Activated CD4-positive, alpha-beta memory T cell treated with anti-CD3 and anti-CD28 coated beads, Interleukin-2, amount 10 ng/mL, durations not matched to agents 7 days and 5 days (primary cell): ENCODE data around the gene CNNM3. TPM values are rescaled to one million over a fixed set of nuclear protein-coding genes. Genes with fewer than 3 reads are reported as not detected.

ENCODE experiments used
- CTCF ChIA-PET: fragments of 350-600 bp; sonication (Branson Sonifier 250); formaldehyde crosslinking; loops from one replicate; lab custom pipeline; 2021; ENCODE audit warnings: antibody characterized with exemption, inconsistent platforms; lab: Charles Lee
- POLR2A ChIA-PET: fragments of 350-600 bp; sonication (Branson Sonifier 250); formaldehyde crosslinking; loops from one replicate; lab custom pipeline; 2021; ENCODE audit warnings: antibody characterized with exemption; lab: Charles Lee
- DNase-seq: peaks from one replicate; pipeline ENCODE4 v3.0.0-alpha.2; 2020
- H3K27ac Mint-ChIP-seq: one replicate; pipeline ENCODE4 v1.8.0; 2021; ENCODE audit warnings: mild to moderate bottlenecking, mixed read lengths
- H3K27me3 Mint-ChIP-seq: one replicate; pipeline ENCODE4 v1.8.0; 2021; ENCODE audit warnings: mixed read lengths
- H3K36me3 Mint-ChIP-seq: one replicate; pipeline ENCODE4 v1.8.0; 2021; ENCODE audit warnings: low read depth, mixed read lengths
- H3K4me1 Mint-ChIP-seq: one replicate; pipeline ENCODE4 v1.8.0; 2021; ENCODE audit warnings: mixed read lengths
- H3K4me3 Mint-ChIP-seq: one replicate; pipeline ENCODE4 v1.8.0; 2021; ENCODE audit warnings: mild to moderate bottlenecking, mixed read lengths
- H3K9me3 Mint-ChIP-seq: one replicate; pipeline ENCODE4 v1.8.0; 2021; ENCODE audit warnings: mixed read lengths
- total RNA-seq, 2 experiments: library from RNA; stranded (reverse); gene quantifications; one replicate each; pipeline ENCODE4 v1.2.3, GENCODE V29; 2021

The CNNM3 gene
- total RNA-seq, 2 experiments from 2014 or later, result 26.6 to 28.5 TPM

GRCh38 chr2:96872591-96873349, 56.7 kb downstream of the CNNM3 start:
- Mint-ChIP-seq H3K27me3 (peaks cover 15% of the 10 kb centered on the region), H3K9me3 (no peaks in the 10 kb centered on the region), H3K27ac (no peak overlapping the region), H3K4me1 (peaks cover 24% of the 10 kb centered on the region), H3K36me3 (peaks cover under 1% of the 10 kb centered on the region), H3K4me3 (no peak overlapping the region)
- DNase-seq, result no peak
- CTCF ChIA-PET, result interaction anchor here (0.7 to 2.5 kb wide), 3 partner anchors 57 to 78 kb away, joined by 3 to 8 read pairs (median 3); partner anchors contain the start of gene CNNM3
- POLR2A ChIA-PET, result interaction anchor here (1.5 kb wide), 1 partner anchor 40 kb away, joined by 6 read pairs; no protein-coding TSS in a partner anchor

DNA sequence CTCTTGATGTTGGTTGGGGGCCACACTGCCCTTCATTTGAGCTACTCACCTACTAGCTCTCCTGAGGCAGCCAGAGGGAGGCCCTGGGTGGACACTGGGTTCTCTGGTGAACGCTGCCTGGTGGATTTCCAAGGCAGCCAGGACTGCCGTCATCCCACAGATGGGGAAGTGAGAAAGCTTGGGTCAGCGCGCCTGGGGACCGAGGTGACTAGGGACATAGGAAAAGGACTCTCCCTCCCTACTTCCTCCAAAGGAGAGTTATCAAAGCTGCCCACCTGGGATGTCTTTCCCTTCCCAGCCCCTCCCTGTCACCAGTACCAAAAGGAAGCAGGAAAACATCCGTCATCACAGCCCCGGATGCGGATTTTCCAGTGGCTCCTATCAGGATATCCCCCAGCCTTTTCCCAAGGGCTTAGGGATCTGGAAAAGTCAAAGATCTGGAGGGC, 57.6 kb downstream of the CNNM3 start:
- Mint-ChIP-seq H3K27ac (no peak overlapping the region), H3K9me3 (no peaks in the 10 kb centered on the region)
- POLR2A ChIA-PET, result interaction anchor here (2.1 kb wide), 1 partner anchor 16 kb away, joined by 9 read pairs; the partner anchor contains the start of gene ANKRD39

DNA sequence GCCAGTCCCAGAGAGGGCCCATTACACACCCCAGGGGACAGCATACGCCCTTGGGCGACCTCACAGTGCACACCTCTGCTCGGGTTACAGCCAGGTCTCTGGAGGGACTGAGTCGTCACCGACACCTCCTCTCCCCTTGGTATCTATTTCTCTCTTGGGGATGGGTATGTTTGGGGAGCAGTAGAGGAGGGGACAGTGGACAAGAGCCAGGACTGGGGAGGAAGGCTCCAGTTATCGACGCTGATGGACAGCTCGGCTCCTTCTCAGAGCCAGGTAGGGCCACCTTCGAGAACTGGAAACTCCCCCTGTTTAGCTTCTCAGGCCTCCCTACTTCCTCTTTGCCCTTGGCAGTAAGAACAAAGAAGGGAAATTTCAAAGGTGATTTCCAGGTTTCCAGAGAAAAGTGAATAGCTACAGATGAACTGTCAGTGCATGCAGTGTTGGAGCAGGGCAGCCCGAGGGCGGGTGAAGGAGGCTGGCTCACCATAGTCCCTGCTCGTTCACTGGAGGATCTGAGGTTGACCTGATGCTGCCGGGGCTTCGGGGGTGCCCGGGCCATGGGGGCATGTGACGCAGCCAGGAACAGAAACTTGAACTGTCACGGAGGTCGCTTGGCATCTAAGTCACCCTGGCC, 58.2 kb downstream of the CNNM3 start:
- peaks cover 20% of the 10 kb centered on the region for H3K4me1 Mint-ChIP-seq
- no peak overlapping the region for H3K4me3 Mint-ChIP-seq
- ChIA-PET CTCF (interaction anchor here (1.4 kb wide), 1 partner anchor 16 kb away, joined by 5 read pairs; the partner anchor contains the start of gene ANKRD39), POLR2A (interaction anchor here (2.1 kb wide), 1 partner anchor 16 kb away, joined by 9 read pairs; the partner anchor contains the start of gene ANKRD39)
- no peak overlapping the region for H3K27ac Mint-ChIP-seq
- DNase-seq, result no peak
- no peaks in the 10 kb centered on the region for H3K36me3 Mint-ChIP-seq
- no peaks in the 10 kb centered on the region for H3K9me3 Mint-ChIP-seq
- H3K27me3 Mint-ChIP-seq, result peaks cover 15% of the 10 kb centered on the region

More for the DNA sequence above, 57.6 kb downstream of the CNNM3 start:
- Mint-ChIP-seq H3K4me3 (no peak overlapping the region), H3K4me1 (peaks cover 20% of the 10 kb centered on the region), H3K36me3 (no peaks in the 10 kb centered on the region), H3K27me3 (peaks cover 15% of the 10 kb centered on the region)
- DNase-seq, result no peak
- CTCF ChIA-PET, result interaction anchor here (1.0 kb wide), 1 partner anchor 77 kb away, joined by 3 read pairs; no protein-coding TSS in a partner anchor

DNA sequence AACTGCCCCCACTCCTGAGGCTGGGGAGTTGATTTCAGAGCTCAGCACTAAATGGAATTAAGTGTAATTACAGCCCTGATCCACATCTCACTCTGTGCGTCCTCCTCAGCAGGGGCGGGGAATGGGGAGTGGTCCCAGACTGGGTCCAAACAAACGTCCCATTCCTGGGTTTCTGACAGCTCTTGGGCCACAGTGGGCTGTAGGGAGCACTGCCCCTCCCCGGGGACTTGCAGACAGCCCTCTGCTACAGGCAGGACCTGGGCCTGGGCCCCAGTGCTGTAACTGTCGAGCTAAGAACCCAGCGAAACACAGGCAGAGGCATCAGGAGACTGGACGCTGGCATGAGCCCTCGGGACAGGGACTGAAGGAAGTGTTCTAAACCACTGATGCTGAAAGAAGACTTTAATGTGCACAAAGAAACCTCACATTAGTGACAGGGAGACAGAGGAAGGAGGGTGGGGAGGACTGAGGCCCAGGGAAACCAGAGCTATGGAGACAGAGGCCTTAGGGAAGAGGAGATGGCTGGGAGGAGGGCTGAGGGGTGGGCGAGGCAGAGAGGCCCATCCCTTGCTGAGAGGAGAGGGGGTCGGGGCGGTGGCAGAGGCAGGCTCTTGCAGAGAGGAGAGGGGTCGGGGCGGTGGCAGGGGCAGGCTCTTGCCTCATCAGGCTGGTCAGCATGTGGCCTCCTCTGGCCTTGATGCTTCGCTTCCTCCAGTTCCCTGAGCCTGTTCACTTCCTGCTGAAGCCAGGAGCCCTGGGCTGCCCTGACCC, 59.6 kb downstream of the CNNM3 start:
- Mint-ChIP-seq H3K27me3 (peaks cover 12% of the 10 kb centered on the region), H3K4me3 (no peak overlapping the region), H3K36me3 (no peaks in the 10 kb centered on the region), H3K27ac (no peak overlapping the region), H3K4me1 (peaks cover 15% of the 10 kb centered on the region), H3K9me3 (no peaks in the 10 kb centered on the region)
- ChIA-PET CTCF (interaction anchor here (0.6 to 1.4 kb wide), 2 partner anchors 12 to 18 kb away, joined by 4 to 5 read pairs; partner anchors contain the start of gene ANKRD39), POLR2A (interaction anchor here (2.1 kb wide), 1 partner anchor 18 kb away, joined by 9 read pairs; the partner anchor contains the start of gene ANKRD39)
- DNase-seq, result no peak

DNA sequence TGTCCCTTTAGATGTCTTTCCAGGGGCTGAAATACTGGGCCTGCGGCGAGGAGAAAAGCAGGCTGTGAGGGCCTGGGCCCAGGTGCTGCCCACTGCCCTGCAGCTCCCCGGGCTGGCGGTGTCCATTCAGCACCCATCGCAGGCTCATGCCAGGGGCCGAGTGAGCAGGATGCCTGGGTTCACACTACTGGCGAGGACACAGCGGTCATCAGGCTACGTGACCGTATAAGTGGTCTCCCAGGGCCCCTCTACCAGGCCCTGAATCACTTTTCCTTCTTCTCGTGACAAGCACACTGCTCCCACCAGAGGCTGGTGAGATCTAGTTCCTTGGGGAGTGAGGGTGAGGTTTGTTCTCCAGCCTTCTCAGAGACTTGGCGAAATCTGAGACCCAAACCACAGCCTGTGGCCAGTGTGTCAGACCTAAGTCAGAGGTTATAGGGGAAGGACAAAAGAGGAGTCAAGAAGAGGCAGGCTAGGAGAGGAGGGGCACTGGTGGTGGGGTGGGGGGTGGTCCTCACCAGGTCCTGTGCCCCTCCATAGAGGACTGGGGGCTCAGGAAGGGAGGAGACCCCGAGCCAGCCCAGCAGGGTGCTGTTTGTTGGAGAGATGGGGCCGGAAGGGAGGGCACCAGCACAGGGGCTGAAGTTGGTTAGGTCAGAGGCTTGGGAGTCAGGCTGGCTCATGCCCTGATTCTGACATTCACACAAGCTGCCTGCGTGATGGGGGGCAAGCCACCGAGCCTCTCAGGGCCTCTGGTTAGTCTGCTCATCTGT, 60.4 kb downstream of the CNNM3 start:
- Mint-ChIP-seq H3K4me3 (no peak overlapping the region), H3K36me3 (no peaks in the 10 kb centered on the region), H3K9me3 (no peaks in the 10 kb centered on the region), H3K27me3 (peaks cover 4% of the 10 kb centered on the region), H3K27ac (no peak overlapping the region), H3K4me1 (peaks cover 8% of the 10 kb centered on the region)
- POLR2A ChIA-PET, result no interaction called here
- no peak for DNase-seq
- CTCF ChIA-PET, result interaction anchor here (0.7 kb wide), 2 partner anchors 7 to 37 kb away, joined by 4 to 5 read pairs; no protein-coding TSS in a partner anchor

GRCh38 chr2:96877042-96877451, 61.0 kb downstream of the CNNM3 start:
- peaks cover 8% of the 10 kb centered on the region for H3K4me1 Mint-ChIP-seq
- H3K27ac Mint-ChIP-seq, result no peak overlapping the region
- peaks cover 4% of the 10 kb centered on the region for H3K27me3 Mint-ChIP-seq
- ChIA-PET CTCF (interaction anchor here (0.7 kb wide), 2 partner anchors 8 to 38 kb away, joined by 4 to 5 read pairs; no protein-coding TSS in a partner anchor), POLR2A (interaction anchor here (1.6 kb wide), 1 partner anchor 14 kb away, joined by 3 read pairs; no protein-coding TSS in a partner anchor)
- no peak for DNase-seq
- no peaks in the 10 kb centered on the region for H3K36me3 Mint-ChIP-seq
- H3K4me3 Mint-ChIP-seq, result no peak overlapping the region
- no peaks in the 10 kb centered on the region for H3K9me3 Mint-ChIP-seq

DNA sequence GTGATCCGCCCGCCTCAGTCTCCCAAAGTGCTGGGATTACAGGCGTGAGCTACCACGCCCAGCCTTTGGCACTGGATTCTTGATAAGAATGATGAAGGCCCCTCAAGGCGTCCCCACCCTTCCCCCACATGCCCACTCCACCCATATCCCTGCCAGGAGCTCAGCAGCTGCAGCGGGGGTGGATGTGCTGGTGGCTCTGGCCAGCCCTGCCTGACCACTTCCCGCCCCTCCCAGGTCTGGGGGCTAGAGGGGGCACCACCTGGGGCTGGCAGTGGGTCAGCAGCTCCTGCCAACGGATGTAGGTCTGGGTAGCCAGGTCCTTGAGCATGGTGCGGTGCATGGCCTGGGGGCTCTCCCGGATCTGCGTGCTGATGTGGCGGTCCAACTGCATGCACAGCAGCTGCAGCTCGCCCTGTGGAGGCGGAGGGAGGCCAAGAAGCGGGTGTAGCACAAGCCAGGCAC, 61.6 kb downstream of the CNNM3 start:
- ChIA-PET CTCF (no interaction called here), POLR2A (interaction anchor here (0.7 to 1.6 kb wide), 2 partner anchors 14 to 36 kb away, joined by 3 read pairs; no protein-coding TSS in a partner anchor)
- H3K4me3 Mint-ChIP-seq, result no peak overlapping the region
- no peaks in the 10 kb centered on the region for H3K36me3 Mint-ChIP-seq
- DNase-seq, result no peak
- no peak overlapping the region for H3K27ac Mint-ChIP-seq
- no peaks in the 10 kb centered on the region for H3K9me3 Mint-ChIP-seq
- peaks cover 8% of the 10 kb centered on the region for H3K4me1 Mint-ChIP-seq
- peaks cover 4% of the 10 kb centered on the region for H3K27me3 Mint-ChIP-seq

- peaks cover 8% of the 10 kb centered on the region for H3K4me1 Mint-ChIP-seq
Measured at GRCh38 chr2:96878171-96878570, 62.1 kb downstream of the CNNM3 start.

DNA sequence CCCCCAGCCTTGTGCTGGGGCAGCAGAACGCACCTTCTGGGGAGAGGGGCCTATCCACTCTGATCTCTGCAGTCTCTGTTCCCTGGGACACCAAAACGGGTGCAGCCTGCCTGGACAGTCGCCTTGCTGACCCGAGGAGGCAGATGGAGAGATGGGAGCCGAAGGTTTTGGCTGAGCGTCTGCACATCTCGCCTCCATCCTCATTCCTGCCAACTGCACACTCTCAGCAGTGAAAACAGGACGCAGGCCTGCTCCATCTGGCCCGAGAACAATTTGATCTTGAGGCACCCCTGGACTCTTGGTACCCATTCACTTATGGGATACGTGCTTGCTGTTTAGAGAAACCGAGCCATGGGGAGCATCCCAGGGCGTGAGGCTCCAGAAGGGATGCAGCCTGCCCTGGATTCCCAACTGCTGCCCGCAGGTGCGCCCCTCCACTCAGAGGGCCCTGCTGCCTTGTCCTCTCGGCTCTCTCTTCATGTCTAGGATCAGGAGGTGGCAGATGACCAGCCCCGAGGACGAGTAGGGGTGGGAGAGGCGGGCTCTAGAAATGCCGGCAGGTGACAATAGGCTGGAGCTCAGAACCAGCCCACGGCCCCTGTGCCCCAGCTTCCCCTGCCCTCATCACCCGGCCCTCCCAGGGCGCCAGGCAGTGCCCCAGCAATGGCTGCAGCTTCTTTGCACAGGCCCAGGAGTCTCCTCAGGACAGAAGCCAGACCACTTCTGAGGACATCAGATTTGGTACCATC, 62.9 kb downstream of the CNNM3 start:
- DNase-seq, result no peak
- Mint-ChIP-seq H3K4me3 (no peak overlapping the region), H3K36me3 (no peaks in the 10 kb centered on the region), H3K27me3 (peaks cover 4% of the 10 kb centered on the region), H3K4me1 (peaks cover 8% of the 10 kb centered on the region), H3K9me3 (no peaks in the 10 kb centered on the region), H3K27ac (no peak overlapping the region)
- ChIA-PET CTCF (no interaction called here), POLR2A (interaction anchor here (1.6 kb wide), 1 partner anchor 13 kb away, joined by 3 read pairs; no protein-coding TSS in a partner anchor)

More at GRCh38 chr2:96878171-96878570, 62.1 kb downstream of the CNNM3 start:
- no peaks in the 10 kb centered on the region for H3K9me3 Mint-ChIP-seq
- CTCF ChIA-PET, result no interaction called here
- POLR2A ChIA-PET, result interaction anchor here (0.7 to 1.6 kb wide), 2 partner anchors 13 to 36 kb away, joined by 3 read pairs; no protein-coding TSS in a partner anchor
- no peak for DNase-seq
- no peak overlapping the region for H3K27ac Mint-ChIP-seq
- H3K27me3 Mint-ChIP-seq, result peaks cover 4% of the 10 kb centered on the region
- H3K4me3 Mint-ChIP-seq, result no peak overlapping the region
- no peaks in the 10 kb centered on the region for H3K36me3 Mint-ChIP-seq

DNA sequence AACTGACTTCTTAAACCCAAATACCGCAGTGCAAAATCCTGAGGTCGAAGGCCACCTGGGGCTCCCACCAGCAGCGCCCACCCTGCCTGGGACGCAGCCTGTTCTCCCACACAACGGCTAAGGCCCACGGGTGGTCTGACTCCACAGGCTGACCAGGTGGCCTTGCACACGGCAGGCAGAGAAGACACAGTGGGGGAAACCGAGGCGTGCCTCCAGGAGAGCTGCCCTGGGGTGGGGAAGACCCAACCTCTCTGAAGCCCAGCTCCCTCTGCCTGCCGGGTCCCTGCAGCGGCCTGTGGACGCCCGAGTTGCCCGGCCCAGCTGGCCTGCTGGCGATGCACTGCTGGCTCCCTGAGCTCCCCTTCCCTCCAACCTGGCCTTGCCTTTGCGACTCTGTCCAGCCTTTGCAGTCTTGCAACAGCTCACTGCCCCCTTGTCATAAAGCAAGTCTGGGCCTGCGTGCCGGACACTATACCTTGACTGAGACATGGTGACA, 63.5 kb downstream of the CNNM3 start:
- no peak for DNase-seq
- CTCF ChIA-PET, result interaction anchor here (1.8 kb wide), 1 partner anchor 22 kb away, joined by 7 read pairs; the partner anchor contains the start of gene ANKRD39
- H3K4me1 Mint-ChIP-seq, result peaks cover 4% of the 10 kb centered on the region
- POLR2A ChIA-PET, result interaction anchor here (1.4 kb wide), 1 partner anchor 11 kb away, joined by 5 read pairs; no protein-coding TSS in a partner anchor
- H3K27ac Mint-ChIP-seq, result no peak overlapping the region
- H3K36me3 Mint-ChIP-seq, result no peaks in the 10 kb centered on the region
- H3K4me3 Mint-ChIP-seq, result no peak overlapping the region
- no peaks in the 10 kb centered on the region for H3K27me3 Mint-ChIP-seq
- H3K9me3 Mint-ChIP-seq, result no peaks in the 10 kb centered on the region
